ENCODE results near the gene FMN1.
"Not testable (repeated sequence)": the region's sequence is repeated elsewhere in the genome, so short reads cannot be mapped to it uniquely, and the experiment has no call there.

Gene FMN1

DNA sequence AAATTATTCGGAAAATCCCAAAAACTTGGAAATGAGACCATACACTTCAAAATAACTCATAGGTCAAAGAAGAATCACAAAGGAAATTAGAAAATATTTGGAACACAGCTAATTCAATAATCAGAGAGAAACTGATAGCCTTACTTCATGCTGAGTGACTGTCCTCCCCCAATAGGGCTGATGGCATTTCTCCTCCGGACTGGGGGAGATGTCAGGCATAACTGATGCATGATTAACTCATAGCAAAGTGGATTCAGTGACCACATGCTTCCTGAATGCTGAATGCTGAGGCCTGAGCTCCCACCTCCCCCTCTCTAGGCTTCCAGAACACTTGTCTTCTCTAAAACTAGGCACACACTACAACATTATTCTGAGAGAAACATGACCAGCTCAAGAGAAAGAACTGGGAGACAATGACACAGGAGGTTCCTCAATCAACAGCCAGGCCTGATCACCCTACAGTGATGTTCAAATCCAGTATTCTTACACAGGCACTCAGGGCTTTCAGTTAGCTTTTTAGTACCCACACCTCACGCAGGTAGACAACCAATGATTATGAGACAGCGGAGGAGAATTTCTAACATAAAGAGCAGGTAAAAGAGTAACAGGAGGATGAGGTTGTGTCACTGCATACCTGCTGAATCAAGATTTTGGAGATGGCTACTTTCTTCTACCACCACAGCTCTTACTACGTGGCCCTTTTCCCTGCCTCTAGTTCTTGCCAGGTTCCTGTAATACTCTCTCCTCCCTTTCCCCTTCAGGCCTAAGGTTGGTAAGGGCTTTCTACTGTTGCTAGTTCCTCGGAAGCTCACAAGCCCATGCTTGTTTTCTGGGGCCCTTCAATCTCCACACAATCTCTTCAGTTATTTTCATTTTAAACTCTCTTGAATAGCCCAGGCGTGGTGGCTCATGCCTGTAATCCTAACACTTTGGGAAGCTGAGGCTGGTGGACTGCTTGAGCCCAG lies 96.1 kb downstream of the FMN1 start:
- DNase-seq (ENCODE audit: low read depth in 3 of 3, low spot score in 1 of 3) = no peak

GRCh38 chr15:33096134-33096533 lies 98.4 kb downstream of the FMN1 start:
- DNase-seq (ENCODE audit: low read depth in 3 of 3, low spot score in 1 of 3) = no peak

DNA sequence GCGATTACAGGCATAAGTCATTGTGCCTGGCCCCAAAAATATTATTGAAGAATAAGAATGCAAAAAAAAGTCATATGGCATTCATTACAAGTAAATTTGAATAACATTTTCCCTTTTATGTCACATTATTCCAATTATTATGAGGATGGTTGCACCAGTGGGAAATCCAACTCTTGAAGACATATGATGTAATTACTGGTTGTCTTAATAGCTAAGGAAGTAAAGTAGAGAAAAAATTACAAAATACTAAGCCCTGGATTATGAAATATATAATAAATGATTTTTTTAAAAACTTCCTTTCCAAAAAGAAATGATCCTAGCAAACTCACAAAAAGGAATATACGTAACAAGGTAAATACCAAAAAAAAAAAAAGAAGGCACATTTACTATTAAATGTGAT lies 98.9 kb downstream of the FMN1 start:
- no peak for DNase-seq (ENCODE audit: low read depth in 3 of 3, low spot score in 1 of 3)

- DNase-seq (ENCODE audit: low read depth in 3 of 3, low spot score in 1 of 3) = no peak
These were observed 100.2 kb downstream of the FMN1 start for GRCh38 chr15:33094336-33094735.

DNA sequence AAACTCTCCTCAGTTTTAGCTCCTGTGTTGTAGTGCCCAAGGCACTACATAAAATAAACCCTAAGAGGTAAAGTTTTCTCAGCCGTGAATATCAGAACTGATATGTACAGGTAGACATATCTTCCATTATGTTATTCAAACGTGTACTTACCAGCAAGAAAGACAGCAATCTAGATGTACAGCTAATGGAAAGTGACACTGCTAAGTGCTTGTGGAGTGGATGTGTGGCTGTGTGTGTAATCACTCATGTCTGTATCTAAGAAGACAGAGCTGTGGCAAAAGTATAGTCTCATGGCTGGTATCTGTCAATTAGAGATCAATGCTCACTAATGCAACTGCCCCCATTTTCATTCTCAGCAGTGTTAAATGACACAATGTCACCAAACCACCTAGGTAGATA lies 101.3 kb downstream of the FMN1 start:
- DNase-seq (ENCODE audit: low read depth in 3 of 3, low spot score in 1 of 3) = no peak

GRCh38 chr15:33091983-33092693 lies 102.4 kb downstream of the FMN1 start:
- DNase-seq (ENCODE audit: low read depth in 3 of 3, low spot score in 1 of 3) = no peak

DNA sequence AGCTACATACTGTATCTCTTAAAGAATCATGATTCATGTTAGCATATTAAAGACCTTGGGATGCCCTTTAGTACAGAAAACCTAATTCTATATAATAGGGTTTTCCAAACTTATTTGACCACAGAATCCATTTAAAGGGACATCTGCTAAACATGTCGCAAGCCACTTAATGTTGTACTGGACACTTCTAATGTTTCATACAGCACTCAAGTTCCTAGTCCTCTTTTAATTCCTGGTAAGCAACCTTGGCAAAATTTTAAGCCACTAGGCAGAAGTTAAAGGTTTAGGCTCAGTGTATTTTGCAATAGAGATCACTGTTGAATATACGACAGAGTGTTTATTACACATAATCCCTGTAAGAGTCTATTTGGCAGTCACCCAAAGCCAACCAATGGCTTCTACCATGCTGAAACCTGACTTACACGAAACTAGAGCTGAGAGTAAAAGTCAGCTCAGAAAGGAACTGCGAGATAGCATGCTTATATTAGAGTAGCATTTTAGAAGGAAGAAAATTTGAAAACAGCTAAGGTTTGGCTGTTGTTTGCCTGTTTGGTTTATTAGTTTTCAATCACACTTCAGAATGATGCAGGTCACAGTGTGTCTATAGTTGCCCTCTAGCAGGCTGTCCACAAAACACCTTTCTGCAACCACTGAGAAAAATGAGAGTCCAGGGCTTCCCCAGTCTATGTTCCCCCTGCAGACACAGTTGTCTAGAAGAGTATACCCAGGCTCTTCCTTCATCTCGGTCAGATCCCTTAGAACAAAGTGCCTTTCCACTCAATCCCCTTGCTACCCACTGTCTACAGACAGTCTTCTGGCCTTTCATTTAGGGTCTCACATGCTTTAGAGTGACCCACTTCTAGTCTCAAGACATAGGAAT lies 104.4 kb downstream of the FMN1 start:
- no peak for DNase-seq (ENCODE audit: low read depth in 3 of 3, low spot score in 1 of 3)

GRCh38 chr15:33089165-33089877 lies 105.2 kb downstream of the FMN1 start:
- DNase-seq (ENCODE audit: low read depth in 3 of 3, low spot score in 1 of 3) = no peak

DNA sequence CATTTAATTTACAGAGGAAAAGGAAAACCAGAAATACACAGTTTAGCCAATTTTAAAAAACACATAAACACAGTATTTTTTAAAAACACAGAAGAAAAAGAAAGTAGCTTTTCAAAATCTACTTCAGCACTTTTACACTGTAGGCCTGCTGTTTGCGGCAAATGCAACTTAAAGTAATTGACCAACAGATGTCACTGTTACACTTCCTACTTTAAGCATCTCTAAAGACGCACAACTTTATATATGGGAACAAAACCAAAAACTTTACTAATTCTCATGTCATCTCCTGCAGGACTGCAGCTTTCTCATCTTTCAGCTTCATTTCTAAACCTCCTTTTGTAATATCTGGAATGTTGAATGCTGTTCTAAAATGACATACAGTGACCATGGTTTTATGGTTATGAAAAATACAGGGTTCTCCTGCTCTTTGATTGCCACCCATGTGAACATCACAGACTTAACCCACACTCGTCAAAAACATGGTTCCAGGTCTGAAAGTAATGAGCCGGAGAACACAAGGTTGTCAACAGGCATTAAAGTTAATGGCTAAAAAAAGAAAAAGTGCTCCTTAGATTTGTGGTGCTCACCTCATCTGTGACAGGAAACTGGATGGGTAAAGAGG lies 107.9 kb downstream of the FMN1 start:
- no peak for DNase-seq (ENCODE audit: low read depth in 3 of 3, low spot score in 1 of 3)

- DNase-seq (ENCODE audit: low read depth in 3 of 3, low spot score in 1 of 3) = no peak
These were observed 109.9 kb downstream of the FMN1 start for GRCh38 chr15:33084661-33085060.

- no peak for DNase-seq (ENCODE audit: low read depth in 3 of 3, low spot score in 1 of 3)
These were observed 111.1 kb downstream of the FMN1 start for GRCh38 chr15:33083232-33084081.

- DNase-seq (ENCODE audit: low read depth in 3 of 3, low spot score in 1 of 3) = no peak
These were observed 114.5 kb downstream of the FMN1 start for GRCh38 chr15:33080006-33080405.

- DNase-seq (ENCODE audit: low read depth in 3 of 3, low spot score in 1 of 3) = no peak
These were observed 115.9 kb downstream of the FMN1 start for GRCh38 chr15:33078607-33079006.

- no peak for DNase-seq (ENCODE audit: low read depth in 3 of 3, low spot score in 1 of 3)
These were observed 117.6 kb downstream of the FMN1 start for GRCh38 chr15:33076937-33077336.

DNA sequence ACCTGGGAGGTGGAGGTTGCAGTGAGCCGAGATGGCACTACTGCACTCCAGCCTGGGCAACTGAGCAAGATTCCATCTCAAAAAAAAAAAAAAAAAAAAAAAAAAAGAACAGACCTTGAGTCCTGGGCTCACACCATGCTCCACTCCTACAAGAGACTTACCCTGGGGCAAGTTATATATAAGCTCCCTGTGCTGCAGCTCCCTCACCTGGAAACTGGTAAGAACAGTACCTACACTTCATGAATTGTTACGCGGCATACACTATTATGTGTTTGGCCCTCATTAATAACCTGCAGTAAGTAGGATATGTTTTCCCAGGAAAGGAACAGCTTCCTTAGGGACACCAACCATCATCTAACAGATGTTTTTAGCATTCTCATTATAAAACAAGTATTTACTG lies 119.6 kb downstream of the FMN1 start:
- no peak for DNase-seq (ENCODE audit: low read depth in 3 of 3, low spot score in 1 of 3)

GRCh38 chr15:33074212-33074611 lies 120.3 kb downstream of the FMN1 start:
- DNase-seq (ENCODE audit: low read depth in 3 of 3, low spot score in 1 of 3) = no peak

DNA sequence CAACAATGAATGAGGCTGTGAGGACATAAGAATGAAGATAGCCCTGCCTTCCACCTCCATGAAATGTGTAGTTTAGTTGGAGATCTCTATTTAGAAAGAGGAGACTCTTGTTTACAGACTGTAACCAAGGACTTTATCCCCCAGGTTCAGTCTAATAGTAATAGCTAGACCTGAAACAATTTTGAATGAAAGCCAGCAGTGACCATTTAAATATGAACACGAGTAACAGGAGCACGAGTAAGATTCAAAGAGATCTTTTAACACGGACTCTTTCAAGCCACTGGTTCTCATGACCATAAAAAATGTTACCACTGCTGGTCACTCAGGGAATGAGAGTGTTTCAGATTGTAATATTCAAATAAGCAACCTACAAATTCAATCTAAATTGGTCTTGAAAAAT lies 123.1 kb downstream of the FMN1 start:
- no peak for DNase-seq (ENCODE audit: low read depth in 3 of 3, low spot score in 1 of 3)

- DNase-seq (ENCODE audit: low read depth in 3 of 3, low spot score in 1 of 3) = not testable (repeated sequence)
These were observed 124.6 kb downstream of the FMN1 start for GRCh38 chr15:33069903-33070302.

DNA sequence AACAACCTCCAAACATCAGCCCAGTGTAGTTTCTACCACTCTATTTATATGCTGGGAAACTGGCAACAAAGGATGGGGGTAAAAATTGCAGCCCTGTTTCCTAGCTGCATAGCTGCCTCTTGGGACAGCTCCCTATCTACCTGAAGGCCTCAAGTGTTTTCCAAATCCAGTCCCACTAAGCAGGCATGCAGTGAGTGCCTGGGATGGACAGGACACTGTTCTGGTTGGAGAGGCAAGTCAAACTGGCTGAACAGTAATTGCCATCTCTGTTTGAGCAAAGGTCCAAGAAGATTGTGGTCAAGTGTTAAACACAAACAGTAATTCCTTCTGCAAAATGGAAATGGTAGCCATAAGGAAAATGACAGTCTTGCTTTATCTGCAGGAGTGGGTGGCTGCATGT lies 125.4 kb downstream of the FMN1 start:
- no peak for DNase-seq (ENCODE audit: low read depth in 3 of 3, low spot score in 1 of 3)
